Nephron progenitor cell (in vitro differentiated cells): Measurements from ENCODE around the gene CSNK1G2.
A peak's percentile ranks its signal among the peaks of the same experiment; 100 is the strongest.
"Not testable (repeated sequence)": the region's sequence is repeated elsewhere in the genome, so short reads cannot be mapped to it uniquely, and the experiment has no call there.

ENCODE experiments used
- DNase-seq: peaks from one replicate; pipeline ENCODE4 v3.0.0; 2021
- H3K27ac Mint-ChIP-seq: 2 replicates; pipeline ENCODE4 v1.8.0; 2021; ENCODE audit warnings: mild to moderate bottlenecking, moderate library complexity, mixed read lengths
- H3K27me3 Mint-ChIP-seq: 2 replicates; pipeline ENCODE4 v1.8.0; 2021; ENCODE audit warnings: mild to moderate bottlenecking, low read depth, mixed read lengths; ENCODE audit not compliant: poor library complexity
- H3K36me3 Mint-ChIP-seq: 2 replicates; pipeline ENCODE4 v1.8.0; 2021; ENCODE audit warnings: low read depth, mixed read lengths
- H3K4me1 Mint-ChIP-seq: 2 replicates; pipeline ENCODE4 v1.8.0; 2021; ENCODE audit warnings: mixed read lengths
- H3K4me3 Mint-ChIP-seq: 2 replicates; pipeline ENCODE4 v1.8.0; 2021; ENCODE audit warnings: mild to moderate bottlenecking, moderate library complexity, mixed read lengths
- H3K9me3 Mint-ChIP-seq: 2 replicates; pipeline ENCODE4 v1.8.0; 2021; ENCODE audit warnings: mild to moderate bottlenecking, moderate library complexity, mixed read lengths
- CTCF ChIP-seq: fragments of 200-600 bp; sonication (generic); IDR thresholded peaks from 2 replicates; pipeline ENCODE4 v1.5.0; 2021; ENCODE audit warnings: antibody characterized with exemption

CSNK1G2 gene

GRCh38 chr19:1987197-1988187 is 46.5 kb downstream of the CSNK1G2 start:
- Mint-ChIP-seq H3K4me3 (no peak overlapping the region), H3K9me3 (no peaks in the 10 kb centered on the region), H3K4me1 (no peaks in the 10 kb centered on the region), H3K27ac (no peak overlapping the region), H3K27me3 (no peaks in the 10 kb centered on the region), H3K36me3 (peaks cover 31% of the 10 kb centered on the region)
- DNase-seq: no peak
- no peak for TF ChIP-seq CTCF

- not testable (repeated sequence) for H3K27me3 Mint-ChIP-seq, H3K4me3 Mint-ChIP-seq, H3K9me3 Mint-ChIP-seq, DNase-seq, H3K4me1 Mint-ChIP-seq
- Mint-ChIP-seq H3K27ac (peak overlapping the region; percentile 69), H3K36me3 (peaks cover 33% of the 10 kb centered on the region)
Observed at GRCh38 chr19:1988464-1988863, 47.5 kb downstream of the CSNK1G2 start.

- Mint-ChIP-seq H3K36me3 (peaks cover 33% of the 10 kb centered on the region), H3K9me3 (peaks cover 5% of the 10 kb centered on the region), H3K27me3 (no peaks in the 10 kb centered on the region), H3K27ac (peak overlapping the region; percentile 74), H3K4me3 (no peak overlapping the region), H3K4me1 (no peaks in the 10 kb centered on the region)
- no peak for DNase-seq
- no peak for TF ChIP-seq CTCF
Observed at GRCh38 chr19:1989513-1990229, 48.7 kb downstream of the CSNK1G2 start.

GRCh38 chr19:1990230-1991017 is 49.5 kb downstream of the CSNK1G2 start:
- no peak for DNase-seq
- peaks cover 7% of the 10 kb centered on the region for H3K9me3 Mint-ChIP-seq
- peaks cover 35% of the 10 kb centered on the region for H3K36me3 Mint-ChIP-seq
- no peak for TF ChIP-seq CTCF
- H3K4me1 Mint-ChIP-seq: no peaks in the 10 kb centered on the region
- H3K4me3 Mint-ChIP-seq: no peak overlapping the region
- H3K27ac Mint-ChIP-seq: no peak overlapping the region
- no peaks in the 10 kb centered on the region for H3K27me3 Mint-ChIP-seq

- no peak for TF ChIP-seq CTCF
- H3K36me3 Mint-ChIP-seq: peaks cover 43% of the 10 kb centered on the region
- peaks cover 12% of the 10 kb centered on the region for H3K9me3 Mint-ChIP-seq
- H3K27ac Mint-ChIP-seq: peak overlapping the region; percentile 32
- no peak for DNase-seq
- no peaks in the 10 kb centered on the region for H3K27me3 Mint-ChIP-seq
- no peaks in the 10 kb centered on the region for H3K4me1 Mint-ChIP-seq
- no peak overlapping the region for H3K4me3 Mint-ChIP-seq
Observed at GRCh38 chr19:1991018-1991913, 50.3 kb downstream of the CSNK1G2 start.
